T-helper 17 cell (primary cell): Measurements from ENCODE around the gene TMIE. TPM values are rescaled to one million over a fixed set of nuclear protein-coding genes. Genes with fewer than 3 reads are reported as not detected.
A peak's percentile ranks its signal among the peaks of the same experiment; 100 is the strongest.
"Not testable (repeated sequence)": the region's sequence is repeated elsewhere in the genome, so short reads cannot be mapped to it uniquely, and the experiment has no call there.

Experiments
- ATAC-seq: fragments of 150-1000 bp; cut with Tn5 transposase; 2 replicates; pipeline ENCODE4 v1.10.0; 2021; ENCODE audit warnings: mild to moderate bottlenecking, moderate library complexity
- DNase-seq, 3 donors: peaks; one replicate each; pipeline versions ENCODE4 v3.0.0 to v3.0.0-alpha.2; 2020 to 2021
- H3K9me3 ChIP-seq: one replicate; pipeline ENCODE4 v1.7.0; 2013; ENCODE audit warnings: low read length, mild to moderate bottlenecking; ENCODE audit not compliant: control insufficient read depth, poor library complexity, severe bottlenecking
- H3K27ac Mint-ChIP-seq: one replicate; pipeline ENCODE4 v1.8.0; 2022; ENCODE audit warnings: mild to moderate bottlenecking, moderate library complexity, mixed read lengths
- H3K27me3 Mint-ChIP-seq: one replicate; pipeline ENCODE4 v1.8.0; 2022; ENCODE audit warnings: mixed read lengths
- H3K36me3 Mint-ChIP-seq: one replicate; pipeline ENCODE4 v1.8.0; 2022; ENCODE audit warnings: low read depth, mixed read lengths
- H3K4me1 Mint-ChIP-seq: one replicate; pipeline ENCODE4 v1.8.0; 2022; ENCODE audit warnings: mild to moderate bottlenecking, mixed read lengths
- H3K4me3 Mint-ChIP-seq: one replicate; pipeline ENCODE4 v1.8.0; 2022; ENCODE audit warnings: mild to moderate bottlenecking, moderate library complexity, mixed read lengths
- total RNA-seq, 4 donors: library from RNA in 2 of 4; stranded (reverse) in 2 of 4; gene quantifications; one replicate each; pipeline ENCODE4 v1.2.3 and lab custom pipeline; 2022 to 2026

The TMIE gene
- total RNA-seq, 2 donors from 2014 or later, result 0.86 to 1.3 TPM

DNA sequence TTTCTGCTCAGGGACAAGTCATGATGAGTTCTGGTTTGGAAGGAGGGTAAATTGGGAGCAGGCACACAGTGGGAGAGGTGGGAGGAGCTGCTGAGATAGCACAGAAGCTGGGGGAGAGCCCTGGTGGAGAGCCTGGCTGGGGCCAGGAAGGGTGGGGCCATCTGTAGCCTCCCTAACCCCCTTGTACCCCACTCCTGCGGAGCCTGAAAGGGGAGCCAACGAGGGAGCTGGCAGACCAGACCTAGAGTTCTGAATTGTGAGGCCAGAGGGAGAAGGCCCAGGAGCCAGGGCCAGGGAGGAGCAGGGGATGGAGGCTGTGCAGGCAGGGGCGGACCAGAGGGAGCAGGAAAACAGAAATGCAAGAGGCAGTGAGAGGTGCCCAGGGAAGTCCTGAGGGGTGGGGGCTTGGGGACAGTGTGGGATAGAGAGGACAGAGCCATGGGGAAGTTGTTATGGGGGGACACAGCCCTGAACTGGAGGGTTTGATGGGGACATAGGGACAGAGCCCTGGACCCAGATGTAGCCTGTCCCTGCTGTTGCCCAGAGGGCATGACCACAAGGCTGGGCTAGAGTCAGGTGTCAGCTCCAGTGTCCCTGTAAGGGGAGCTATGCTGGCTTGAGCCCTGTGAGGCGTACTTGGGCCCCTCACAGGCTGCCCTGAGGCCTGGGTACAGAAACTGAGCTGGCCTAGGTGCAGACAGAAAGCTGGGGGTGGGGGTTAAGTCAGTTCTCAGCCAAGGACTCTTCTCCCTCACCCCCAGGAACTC is 1.2 kb downstream of the TMIE start:
- no peak for ATAC-seq
- H3K9me3 ChIP-seq, result no peaks in the 10 kb centered on the region
- DNase-seq, result no peak
- H3K36me3 Mint-ChIP-seq, result no peaks in the 10 kb centered on the region
- no peaks in the 10 kb centered on the region for H3K27me3 Mint-ChIP-seq
- peaks cover 17% of the 10 kb centered on the region for H3K4me1 Mint-ChIP-seq
- peak overlapping the region; percentile 56 for H3K4me3 Mint-ChIP-seq
- H3K27ac Mint-ChIP-seq, result no peak overlapping the region

DNA sequence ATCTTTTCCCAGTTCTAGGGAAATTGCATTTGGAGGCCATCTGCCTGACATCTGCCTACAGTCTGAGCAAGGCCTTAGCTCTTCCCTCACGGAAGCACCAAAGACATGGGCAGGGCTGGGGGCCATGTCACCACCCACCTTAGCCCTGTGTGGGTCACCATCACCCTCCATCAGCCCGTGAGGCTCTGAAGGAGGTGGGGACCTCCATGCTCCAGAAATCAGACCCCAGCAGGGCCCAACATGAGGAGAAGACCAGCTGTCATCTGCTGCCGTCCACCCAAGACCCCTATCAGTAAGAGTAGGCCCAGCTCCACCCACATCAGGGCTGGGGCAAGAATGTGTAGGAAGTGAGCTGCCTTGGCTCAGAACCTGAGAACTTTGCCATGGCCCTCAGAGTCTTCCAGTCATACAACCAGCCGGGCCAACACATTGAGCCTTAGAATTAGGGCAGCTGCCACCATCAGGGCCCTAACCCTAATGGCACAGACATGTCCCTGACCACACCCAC is 1.9 kb downstream of the TMIE start:
- Mint-ChIP-seq H3K36me3 (no peaks in the 10 kb centered on the region), H3K27ac (no peak overlapping the region), H3K27me3 (no peaks in the 10 kb centered on the region), H3K4me3 (no peak overlapping the region), H3K4me1 (peaks cover 14% of the 10 kb centered on the region)
- DNase-seq (no peak), ATAC-seq (no peak)
- no peaks in the 10 kb centered on the region for H3K9me3 ChIP-seq

DNA sequence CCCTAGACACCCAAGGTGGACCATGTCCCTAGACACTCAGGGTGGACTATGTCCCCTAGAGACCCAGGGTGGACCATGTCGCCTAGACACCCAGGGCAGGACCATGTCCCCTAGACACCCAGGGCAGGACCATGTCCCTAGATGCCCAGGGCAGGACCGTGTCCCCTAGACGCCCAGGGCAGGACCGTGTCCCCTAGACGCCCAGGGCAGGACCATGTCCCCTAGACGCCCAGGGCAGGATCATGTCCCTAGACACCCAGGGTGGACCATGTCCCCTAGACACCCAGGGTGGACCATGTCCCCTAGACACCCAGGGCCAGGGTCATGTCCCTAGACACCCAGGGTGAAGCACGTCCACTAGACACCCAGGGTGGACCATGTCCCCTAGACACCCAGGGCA is 3.2 kb downstream of the TMIE start:
- H3K27me3 Mint-ChIP-seq, H3K9me3 ChIP-seq, DNase-seq, H3K36me3 Mint-ChIP-seq, H3K27ac Mint-ChIP-seq, ATAC-seq, H3K4me3 Mint-ChIP-seq: not testable (repeated sequence)
- H3K4me1 Mint-ChIP-seq, result peaks cover 13% of the 10 kb centered on the region

DNA sequence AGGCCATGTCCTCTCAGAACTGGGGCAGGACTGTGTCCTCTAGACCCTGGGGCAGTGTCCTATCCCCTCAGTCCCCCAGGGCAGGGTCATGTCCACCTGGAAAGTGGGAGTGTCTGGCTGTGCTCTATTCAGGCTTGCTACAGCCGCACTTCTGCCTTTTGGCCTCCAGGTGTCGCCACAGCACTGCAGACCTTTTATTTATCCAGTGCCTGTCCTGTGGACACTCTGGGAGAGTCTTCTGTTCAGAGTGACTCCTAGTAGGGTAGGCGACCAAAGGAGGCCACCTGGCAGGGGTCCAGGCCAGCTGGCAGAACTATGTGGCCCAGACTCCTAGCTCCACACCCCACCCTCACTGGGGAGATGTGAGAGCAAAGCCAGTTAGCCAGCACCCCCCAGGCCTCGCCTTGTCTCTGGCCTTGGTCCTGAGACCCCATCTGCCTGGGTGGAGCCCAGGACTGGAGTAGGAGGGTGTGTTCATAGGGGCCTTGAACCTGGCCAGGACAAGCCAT is 3.9 kb downstream of the TMIE start:
- peak; percentile 34 to 55 (median 44) for DNase-seq
- no peak overlapping the region for H3K4me3 Mint-ChIP-seq
- no peaks in the 10 kb centered on the region for H3K9me3 ChIP-seq
- peaks cover 3% of the 10 kb centered on the region for H3K36me3 Mint-ChIP-seq
- H3K4me1 Mint-ChIP-seq, result peaks cover 13% of the 10 kb centered on the region
- no peak overlapping the region for H3K27ac Mint-ChIP-seq
- H3K27me3 Mint-ChIP-seq, result no peaks in the 10 kb centered on the region
- peak; percentile 83 for ATAC-seq

DNA sequence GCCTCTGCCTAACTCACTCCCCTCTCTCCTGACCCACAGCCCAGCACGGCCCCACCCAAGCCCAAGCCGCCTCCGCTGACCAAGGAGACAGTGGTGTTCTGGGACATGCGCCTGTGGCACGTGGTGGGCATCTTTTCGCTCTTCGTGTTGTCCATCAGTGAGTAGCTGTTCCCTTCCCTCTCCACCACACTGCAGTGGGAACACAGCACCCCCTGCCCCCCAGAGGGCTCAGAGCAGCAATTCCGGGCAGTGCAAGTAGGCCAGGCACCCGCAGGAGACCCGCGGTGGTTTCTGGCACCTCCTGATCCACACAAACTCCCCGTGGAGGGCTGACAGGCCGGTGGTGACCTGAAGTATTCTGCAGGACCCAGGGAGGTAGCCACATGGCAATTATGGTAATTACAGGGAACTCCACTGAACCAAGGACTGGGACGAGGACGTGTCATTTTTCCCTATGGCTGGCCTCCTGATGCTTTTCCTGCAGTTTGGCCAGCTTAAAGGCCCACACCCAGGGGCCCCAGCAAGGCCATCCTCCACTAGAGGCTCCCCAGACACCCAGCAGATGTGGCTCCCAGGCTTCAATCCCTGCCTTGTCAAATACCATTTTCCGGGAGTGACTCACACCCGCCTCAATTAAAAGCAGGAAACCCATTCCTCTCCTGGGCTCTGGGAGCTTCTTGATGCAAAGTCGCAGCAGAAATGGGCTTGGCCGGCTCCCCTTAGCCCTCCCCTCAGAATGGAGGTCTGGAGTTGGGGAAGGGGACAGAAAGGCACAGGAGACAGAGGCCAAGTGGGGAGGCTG is 4.8 kb downstream of the TMIE start:
- peak in 1 of 3 donors; percentile 4 for DNase-seq
- Mint-ChIP-seq H3K27me3 (no peaks in the 10 kb centered on the region), H3K27ac (no peak overlapping the region), H3K4me3 (no peak overlapping the region), H3K36me3 (peaks cover 3% of the 10 kb centered on the region), H3K4me1 (peaks cover 13% of the 10 kb centered on the region)
- ATAC-seq, result no peak
- H3K9me3 ChIP-seq, result no peaks in the 10 kb centered on the region

DNA sequence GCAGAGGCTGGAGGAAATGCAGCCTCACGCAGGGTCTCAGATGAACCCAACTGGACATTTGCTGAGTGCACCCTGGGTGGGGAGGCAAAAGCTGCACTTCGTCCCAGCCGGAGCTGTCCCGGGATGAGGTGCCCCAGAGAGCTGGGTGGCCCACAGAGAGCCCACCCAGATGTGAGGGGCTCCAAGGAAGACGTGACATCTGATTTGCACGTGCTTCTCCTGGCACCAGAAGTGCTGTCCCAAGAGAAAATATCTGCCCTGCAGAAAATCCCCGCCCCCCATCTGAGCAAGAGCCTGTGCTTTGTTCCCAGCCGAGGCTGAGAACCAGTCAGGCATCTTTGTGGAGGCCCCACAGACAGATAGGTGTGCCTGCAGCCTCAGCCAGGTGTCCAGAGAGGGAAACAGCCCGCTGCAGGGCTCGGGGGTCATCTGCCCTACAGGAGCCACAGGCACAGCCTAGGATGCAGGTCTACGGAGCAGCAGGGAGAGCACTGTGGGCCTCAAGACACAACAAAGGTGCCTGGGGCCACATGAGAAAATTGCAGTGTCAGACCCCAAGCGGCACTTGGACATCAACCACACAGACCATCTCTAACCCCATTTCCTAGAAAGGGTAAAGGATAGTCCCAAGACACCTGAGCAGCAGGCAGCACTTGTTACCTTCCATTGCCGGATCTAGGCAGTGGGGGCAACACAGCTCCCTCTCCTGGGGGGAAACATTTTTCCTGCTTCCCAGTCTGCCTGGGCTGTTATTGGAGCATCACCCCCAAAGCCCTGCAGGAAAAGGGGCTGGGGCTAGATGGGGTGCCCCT is 5.8 kb downstream of the TMIE start:
- Mint-ChIP-seq H3K4me3 (no peak overlapping the region), H3K4me1 (peaks cover 8% of the 10 kb centered on the region), H3K36me3 (peaks cover 3% of the 10 kb centered on the region), H3K27ac (no peak overlapping the region), H3K27me3 (no peaks in the 10 kb centered on the region)
- no peaks in the 10 kb centered on the region for H3K9me3 ChIP-seq
- DNase-seq, result peak in 1 of 3 donors; percentile 7
- ATAC-seq, result no peak

DNA sequence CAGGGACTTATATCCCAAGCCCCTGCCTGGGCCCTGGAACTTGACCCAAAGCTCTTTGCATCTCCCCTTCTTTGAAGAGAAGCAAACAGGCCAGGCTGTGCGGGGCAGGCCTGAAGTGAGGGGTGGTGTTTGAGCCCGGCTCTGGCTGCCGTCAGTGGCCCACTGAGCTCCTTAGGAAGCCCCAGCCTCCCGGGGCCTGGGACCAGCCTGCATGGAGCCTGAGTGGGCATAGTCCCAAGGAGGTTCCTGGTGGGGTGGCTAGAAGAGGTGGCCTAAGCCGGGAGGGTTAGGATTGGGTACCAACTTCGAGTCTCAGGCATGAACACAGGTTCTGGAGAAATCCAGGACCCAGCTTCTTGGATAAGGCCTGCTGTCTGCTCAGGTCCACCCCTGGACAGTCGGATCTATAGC is 6.4 kb downstream of the TMIE start:
- H3K4me3 Mint-ChIP-seq, result no peak overlapping the region
- H3K4me1 Mint-ChIP-seq, result peaks cover 5% of the 10 kb centered on the region
- H3K36me3 Mint-ChIP-seq, result peaks cover 3% of the 10 kb centered on the region
- no peak overlapping the region for H3K27ac Mint-ChIP-seq
- H3K9me3 ChIP-seq, result no peaks in the 10 kb centered on the region
- ATAC-seq (no peak), DNase-seq (peak in 1 of 3 donors; percentile 4)
- H3K27me3 Mint-ChIP-seq, result no peaks in the 10 kb centered on the region

DNA sequence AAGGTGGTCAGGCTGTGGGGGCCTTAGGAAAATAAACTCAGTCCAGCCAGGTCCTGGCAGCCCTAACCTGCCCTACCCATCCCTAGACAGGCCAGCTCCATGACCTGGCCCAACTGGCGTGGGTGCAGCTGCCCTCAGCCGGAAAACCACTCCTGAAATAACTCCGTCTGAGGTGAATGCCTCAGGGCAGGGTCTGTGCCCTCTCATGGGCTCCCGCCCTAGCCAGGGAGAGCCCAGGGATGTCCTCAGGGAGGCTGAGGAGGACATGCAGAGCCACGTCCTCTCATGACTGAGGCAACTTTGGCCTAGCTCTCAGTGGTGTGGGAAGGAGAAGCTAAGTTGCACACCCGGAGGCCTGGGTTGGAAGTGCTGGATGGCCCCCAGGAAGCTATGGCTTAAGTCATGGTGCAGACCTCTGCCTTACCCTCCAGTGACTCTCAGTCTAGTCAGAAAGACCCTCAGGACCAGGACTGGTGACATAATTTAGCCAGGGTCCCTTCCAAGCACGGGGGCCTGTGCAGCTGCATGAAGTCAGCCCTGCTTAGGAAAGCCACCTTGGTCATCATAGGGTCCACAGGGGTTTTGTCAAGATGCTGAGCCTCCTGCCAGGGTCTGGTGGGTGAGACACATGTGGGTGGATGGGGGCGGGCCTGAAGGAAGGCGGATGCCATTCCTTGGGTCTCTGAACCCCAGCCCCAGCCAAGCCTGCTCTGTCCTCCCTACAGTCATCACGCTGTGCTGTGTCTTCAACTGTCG is 7.4 kb downstream of the TMIE start:
- peak in 1 of 3 donors; percentile 7 for DNase-seq
- Mint-ChIP-seq H3K4me3 (no peak overlapping the region), H3K27me3 (no peaks in the 10 kb centered on the region), H3K36me3 (peaks cover 3% of the 10 kb centered on the region), H3K4me1 (peaks cover 5% of the 10 kb centered on the region), H3K27ac (no peak overlapping the region)
- no peaks in the 10 kb centered on the region for H3K9me3 ChIP-seq
- no peak for ATAC-seq

DNA sequence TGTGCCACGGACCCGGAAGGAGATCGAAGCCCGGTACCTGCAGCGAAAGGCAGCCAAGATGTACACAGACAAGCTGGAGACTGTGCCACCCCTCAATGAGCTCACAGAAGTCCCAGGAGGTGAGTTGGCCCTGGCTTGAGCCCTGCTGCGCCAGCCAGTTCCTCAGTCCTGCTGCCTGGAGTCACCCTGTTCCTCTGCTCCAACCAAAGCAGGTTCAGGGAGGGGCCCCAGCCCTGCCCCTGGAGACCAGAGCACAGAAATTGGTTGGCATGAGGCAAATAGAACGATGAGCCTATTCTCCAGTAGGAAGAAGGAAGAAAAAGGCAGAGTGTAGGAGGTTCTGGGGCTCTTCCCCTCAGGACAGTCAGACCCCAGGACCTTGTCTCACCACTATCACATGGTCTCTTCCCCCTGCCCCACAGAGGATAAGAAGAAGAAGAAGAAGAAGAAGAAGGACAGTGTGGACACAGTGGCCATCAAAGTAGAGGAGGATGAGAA is 8.0 kb downstream of the TMIE start:
- peaks cover 3% of the 10 kb centered on the region for H3K36me3 Mint-ChIP-seq
- DNase-seq (peak in 1 of 3 donors; percentile 6), ATAC-seq (no peak)
- H3K9me3 ChIP-seq, result no peaks in the 10 kb centered on the region
- no peak overlapping the region for H3K4me3 Mint-ChIP-seq
- H3K4me1 Mint-ChIP-seq, result peaks cover 5% of the 10 kb centered on the region
- no peak overlapping the region for H3K27ac Mint-ChIP-seq
- H3K27me3 Mint-ChIP-seq, result no peaks in the 10 kb centered on the region

DNA sequence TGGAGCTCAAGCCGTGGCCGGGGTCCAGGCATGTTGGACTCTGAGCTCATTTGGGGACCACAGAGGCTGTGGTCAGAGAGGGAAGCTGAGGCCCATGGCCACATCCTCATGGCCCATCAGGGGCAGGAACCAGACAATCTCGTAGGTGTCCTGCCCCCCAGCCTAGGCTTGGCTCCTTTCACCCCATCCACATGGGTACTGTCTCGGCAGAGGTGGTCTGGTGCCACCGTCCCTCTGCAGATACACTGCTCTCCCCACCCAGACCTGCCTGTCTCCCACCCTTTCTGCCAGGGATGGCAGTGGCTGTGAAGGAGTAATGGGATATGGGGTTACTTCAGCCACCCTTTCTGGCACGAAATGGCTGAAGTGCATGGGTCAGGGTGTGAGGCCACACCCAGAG is 8.5 kb downstream of the TMIE start:
- no peak for ATAC-seq
- Mint-ChIP-seq H3K4me3 (no peak overlapping the region), H3K27me3 (no peaks in the 10 kb centered on the region), H3K36me3 (peaks cover 3% of the 10 kb centered on the region), H3K27ac (no peak overlapping the region), H3K4me1 (peaks cover 5% of the 10 kb centered on the region)
- no peaks in the 10 kb centered on the region for H3K9me3 ChIP-seq
- DNase-seq, result peak in 1 of 3 donors; percentile 5

DNA sequence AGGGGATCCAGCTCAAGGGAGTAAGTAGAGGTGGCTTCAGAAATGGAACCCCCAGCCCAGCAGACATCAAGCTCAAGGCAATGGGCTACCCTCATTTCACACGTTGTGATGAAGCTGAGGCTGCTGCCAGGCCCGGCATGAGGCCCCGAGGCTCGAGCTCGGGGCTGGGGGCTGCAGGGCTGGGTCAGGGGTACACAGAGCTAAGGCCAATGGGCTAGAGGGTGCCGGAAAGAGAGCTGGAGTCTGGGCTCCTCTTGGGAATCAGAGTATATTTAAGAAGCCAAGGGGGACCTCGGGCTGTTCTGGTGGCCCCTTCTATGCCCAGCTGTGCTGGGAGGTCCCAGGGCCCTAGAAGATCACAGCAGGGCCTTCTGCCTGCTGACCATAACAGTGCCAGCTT is 9.0 kb downstream of the TMIE start:
- Mint-ChIP-seq H3K4me1 (peaks cover 4% of the 10 kb centered on the region), H3K36me3 (peaks cover 3% of the 10 kb centered on the region), H3K27ac (no peak overlapping the region), H3K4me3 (no peak overlapping the region), H3K27me3 (no peaks in the 10 kb centered on the region)
- ATAC-seq (no peak), DNase-seq (no peak)
- no peaks in the 10 kb centered on the region for H3K9me3 ChIP-seq

DNA sequence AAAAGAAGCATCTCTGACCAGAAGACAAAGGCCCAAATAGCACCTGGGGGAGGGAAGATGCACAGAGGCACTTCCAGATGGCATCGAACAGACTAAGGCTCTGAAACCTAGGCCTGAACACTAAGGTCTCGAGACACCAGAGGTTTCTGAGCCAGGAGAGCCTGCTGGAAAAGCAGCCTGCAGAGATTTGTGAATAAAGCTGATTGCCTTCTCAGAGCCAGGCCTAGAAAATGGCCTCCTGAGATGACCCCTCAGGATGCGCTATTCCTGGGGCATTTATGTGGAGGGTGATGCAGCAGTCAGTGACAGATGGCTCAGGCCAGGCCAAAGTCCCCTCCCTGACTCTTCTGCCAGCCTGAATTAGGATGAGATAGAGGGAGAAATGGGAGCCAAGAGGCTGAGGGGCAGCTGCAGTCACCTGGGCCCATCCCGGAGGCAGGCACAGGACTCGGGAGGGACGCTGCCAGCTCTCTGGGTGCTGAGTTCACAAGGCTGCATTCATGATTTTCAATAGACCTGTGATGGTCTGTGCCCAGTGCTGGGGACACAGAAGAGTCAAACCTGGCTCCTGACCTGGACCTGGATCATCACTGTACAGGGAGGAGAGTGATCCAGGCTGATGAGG is 9.6 kb downstream of the TMIE start:
- peaks cover 2% of the 10 kb centered on the region for H3K27me3 Mint-ChIP-seq
- ATAC-seq (no peak), DNase-seq (no peak)
- H3K36me3 Mint-ChIP-seq, result peaks cover 3% of the 10 kb centered on the region
- no peak overlapping the region for H3K4me3 Mint-ChIP-seq
- no peaks in the 10 kb centered on the region for H3K9me3 ChIP-seq
- H3K27ac Mint-ChIP-seq, result no peak overlapping the region
- H3K4me1 Mint-ChIP-seq, result peaks cover 5% of the 10 kb centered on the region
